Esophagus squamous epithelium (tissue), 5 donors: ENCODE measurements around the gene DNAJB13. TPM values are rescaled to one million over a fixed set of nuclear protein-coding genes. Genes with fewer than 3 reads are reported as not detected.

Source experiments
- DNase-seq: peaks from one replicate; lab custom pipeline; 2025; lab: John Stamatoyannopoulos, UW
- H3K27ac ChIP-seq, 4 donors: fragments of 200-600 bp; sonication (generic); one replicate each; pipeline ENCODE4 v1.5.1; 2016 to 2019; ENCODE audit warnings: mild to moderate bottlenecking in 1 of 4
- H3K27me3 ChIP-seq, 4 donors: fragments of 200-600 bp; sonication (generic); 1 replicate in 3 of 4; 2 replicates in 1 of 4; pipeline versions ENCODE4 v1.5.1 to v1.6.0; 2017 to 2021; ENCODE audit warnings: antibody characterized with exemption in 1 of 4
- H3K36me3 ChIP-seq, 3 donors: fragments of 200-600 bp; sonication (generic); one replicate each; pipeline ENCODE4 v1.5.1; 2016 to 2019
- H3K4me1 ChIP-seq, 3 donors: fragments of 200-600 bp; sonication (generic); one replicate each; pipeline ENCODE4 v1.5.1; 2017 to 2019
- H3K4me3 ChIP-seq, 4 donors: fragments of 200-600 bp; sonication (generic); 1 replicate in 3 of 4; 2 replicates in 1 of 4; pipeline ENCODE4 v1.5.1; 2016 to 2019; ENCODE audit warnings: mild to moderate bottlenecking in 2 of 4, moderate library complexity in 1 of 4
- H3K9me3 ChIP-seq, 3 donors: fragments of 200-600 bp; sonication (generic); one replicate each; pipeline ENCODE4 v1.5.1; 2016 to 2019
- POLR2A ChIP-seq, 4 donors: fragments of 450-650 bp; IDR thresholded peaks; one replicate each; pipeline ENCODE4 v1.6.1; 2017; ENCODE audit warnings: antibody characterized with exemption in 4 of 4, mild to moderate bottlenecking in 4 of 4, moderate library complexity in 3 of 4
- WGBS, 2 donors: methylation state at CpG; one replicate each; pipeline ENCODE4 v1.1.5; 2018; 5-methylcytosine and 5-hydroxymethylcytosine counted together
- intact Hi-C: fragments of 100-400 bp; cut with DNase I; formaldehyde crosslinking; loops from one replicate; pipeline ENCODE4 v1.15.0; 2022
- total RNA-seq, 4 donors: library from RNA; depleted of rRNA; stranded (reverse); fragments of >200 nt; gene quantifications; one replicate each; pipeline ENCODE4 v1.1.0, GENCODE V29; 2016
- TF ChIP-seq, protein P1 (sequence below), 6 experiments: fragments of 450-650 bp in 4 of 6; fragments of 200-600 bp in 2 of 6; sonication (generic) in 2 of 6; IDR thresholded peaks; one replicate each; pipeline ENCODE4 v1.5.1; 2016 to 2019; ENCODE audit warnings: antibody characterized with exemption in 6 of 6, mild to moderate bottlenecking in 4 of 6, moderate library complexity in 4 of 6
- donor health status: DM: yes; HTN: yes; CAD: no.

The DNAJB13 gene
- total RNA-seq, 4 donors from 2014 or later, result not detected

DNA sequence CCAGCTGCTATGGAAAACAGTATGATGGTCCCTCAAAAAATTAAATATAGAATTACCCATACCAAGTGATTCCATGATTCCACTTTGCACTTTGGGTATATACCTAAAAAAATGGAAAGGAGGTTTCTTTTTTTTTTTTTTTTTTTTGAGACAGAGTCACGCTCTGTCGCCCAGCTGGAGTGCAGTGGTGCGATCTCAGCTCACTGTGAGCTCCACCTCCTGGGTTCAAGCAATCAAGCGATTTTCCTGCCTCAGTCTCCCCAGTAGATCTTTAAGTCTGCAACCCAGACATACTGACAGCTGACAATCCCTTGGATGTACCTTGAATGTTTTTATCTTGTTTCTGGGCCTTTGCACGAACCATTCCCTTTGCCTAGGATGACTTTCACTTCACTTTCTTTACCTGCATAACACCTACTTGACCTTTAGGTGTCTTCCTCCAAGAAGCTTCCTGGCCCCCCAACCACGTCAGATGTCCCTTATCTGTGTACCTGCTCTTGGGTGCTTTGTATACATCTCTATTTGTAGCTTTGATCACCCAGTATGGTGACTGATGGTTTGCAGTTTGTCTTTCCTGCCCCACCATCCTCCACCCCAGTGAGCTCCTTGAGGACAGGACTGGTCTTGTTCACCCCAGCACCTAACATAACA, 46.4 kb downstream of the DNAJB13 start:
- H3K27me3 ChIP-seq, result no peaks in the 10 kb centered on the region
- intact Hi-C loops, result no loop called here
- H3K9me3 ChIP-seq, result no peaks in the 10 kb centered on the region
- no peak overlapping the region for H3K4me3 ChIP-seq
- H3K36me3 ChIP-seq, result peaks cover 0 to 18% (median 0%) of the 10 kb centered on the region in 3 donors
- no peaks in the 10 kb centered on the region for H3K4me1 ChIP-seq
- H3K27ac ChIP-seq, result no peak overlapping the region
- TF ChIP-seq, protein P1, sequence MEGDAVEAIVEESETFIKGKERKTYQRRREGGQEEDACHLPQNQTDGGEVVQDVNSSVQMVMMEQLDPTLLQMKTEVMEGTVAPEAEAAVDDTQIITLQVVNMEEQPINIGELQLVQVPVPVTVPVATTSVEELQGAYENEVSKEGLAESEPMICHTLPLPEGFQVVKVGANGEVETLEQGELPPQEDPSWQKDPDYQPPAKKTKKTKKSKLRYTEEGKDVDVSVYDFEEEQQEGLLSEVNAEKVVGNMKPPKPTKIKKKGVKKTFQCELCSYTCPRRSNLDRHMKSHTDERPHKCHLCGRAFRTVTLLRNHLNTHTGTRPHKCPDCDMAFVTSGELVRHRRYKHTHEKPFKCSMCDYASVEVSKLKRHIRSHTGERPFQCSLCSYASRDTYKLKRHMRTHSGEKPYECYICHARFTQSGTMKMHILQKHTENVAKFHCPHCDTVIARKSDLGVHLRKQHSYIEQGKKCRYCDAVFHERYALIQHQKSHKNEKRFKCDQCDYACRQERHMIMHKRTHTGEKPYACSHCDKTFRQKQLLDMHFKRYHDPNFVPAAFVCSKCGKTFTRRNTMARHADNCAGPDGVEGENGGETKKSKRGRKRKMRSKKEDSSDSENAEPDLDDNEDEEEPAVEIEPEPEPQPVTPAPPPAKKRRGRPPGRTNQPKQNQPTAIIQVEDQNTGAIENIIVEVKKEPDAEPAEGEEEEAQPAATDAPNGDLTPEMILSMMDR (IDR thresholded peaks at IDR 0.05), result no peak
- no peak for TF ChIP-seq POLR2A (IDR thresholded peaks at IDR 0.05)
- WGBS, 2 donors, result 78 to 93% methylated on average over 6 of the region's 6 CpGs
- DNase-seq, result no peak

DNA sequence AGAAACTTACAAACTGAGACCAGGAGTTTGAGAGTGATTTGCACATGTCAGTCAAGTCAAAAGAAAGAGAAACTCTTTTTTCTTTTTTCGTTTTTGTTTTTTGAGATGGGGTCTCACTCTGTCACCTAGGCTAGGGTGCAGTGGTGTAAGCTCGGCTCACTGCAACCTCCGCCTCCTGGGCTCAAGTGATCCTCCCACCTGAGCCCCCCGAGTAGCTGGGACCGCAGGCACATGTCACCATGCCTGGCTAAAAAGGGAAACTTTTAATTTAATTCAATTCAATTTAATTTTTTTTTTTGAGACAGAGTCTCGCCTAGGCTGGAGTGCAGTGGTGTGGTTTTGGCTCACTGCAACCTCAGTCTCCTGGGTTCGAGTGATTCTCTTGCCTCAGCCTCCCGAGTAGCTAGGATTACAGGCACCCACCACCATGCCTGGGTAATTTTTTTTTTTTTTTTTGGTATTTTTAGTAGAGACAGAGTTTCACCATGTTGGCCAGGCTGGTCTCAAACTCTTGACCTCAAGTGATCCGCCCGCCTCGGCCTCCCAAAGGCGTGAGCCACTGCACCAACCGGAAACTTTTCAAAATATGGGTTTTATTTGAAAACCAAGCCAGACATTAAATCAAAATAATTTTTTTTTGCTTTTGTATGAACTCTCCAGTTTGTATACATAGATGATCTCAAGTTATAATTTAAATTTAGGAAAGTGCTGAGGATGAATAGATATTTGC, 48.2 kb downstream of the DNAJB13 start:
- DNase-seq, result no peak
- WGBS, 2 donors, result 86 to 88% methylated on average over 13 of the region's 13 CpGs

GRCh38 chr11:73999581-74000306, 48.9 kb downstream of the DNAJB13 start:
- intact Hi-C loops, result no loop called here
- H3K4me1 ChIP-seq, result no peaks in the 10 kb centered on the region
- no peaks in the 10 kb centered on the region for H3K27me3 ChIP-seq
- peaks cover 0 to 37% (median 0%) of the 10 kb centered on the region in 3 donors for H3K36me3 ChIP-seq
- H3K9me3 ChIP-seq, result no peaks in the 10 kb centered on the region
- no peak for DNase-seq
- no peak overlapping the region for H3K4me3 ChIP-seq
- no peak for TF ChIP-seq POLR2A (IDR thresholded peaks at IDR 0.05)
- TF ChIP-seq, protein P1 (IDR thresholded peaks at IDR 0.05), result no peak
- no peak overlapping the region for H3K27ac ChIP-seq
- 61 to 76% methylated on average over 8 of the region's 8 CpGs for WGBS, 2 donors

More for the DNA sequence above, 48.2 kb downstream of the DNAJB13 start:
- H3K27me3 ChIP-seq, result no peaks in the 10 kb centered on the region
- no peaks in the 10 kb centered on the region for H3K9me3 ChIP-seq
- no peak overlapping the region for H3K4me3 ChIP-seq
- intact Hi-C loops, result no loop called here
- H3K36me3 ChIP-seq, result peaks cover 0 to 32% (median 0%) of the 10 kb centered on the region in 3 donors
- no peaks in the 10 kb centered on the region for H3K4me1 ChIP-seq
- no peak overlapping the region for H3K27ac ChIP-seq
- TF ChIP-seq, protein P1 (IDR thresholded peaks at IDR 0.05), result no peak
- no peak for TF ChIP-seq POLR2A (IDR thresholded peaks at IDR 0.05)

DNA sequence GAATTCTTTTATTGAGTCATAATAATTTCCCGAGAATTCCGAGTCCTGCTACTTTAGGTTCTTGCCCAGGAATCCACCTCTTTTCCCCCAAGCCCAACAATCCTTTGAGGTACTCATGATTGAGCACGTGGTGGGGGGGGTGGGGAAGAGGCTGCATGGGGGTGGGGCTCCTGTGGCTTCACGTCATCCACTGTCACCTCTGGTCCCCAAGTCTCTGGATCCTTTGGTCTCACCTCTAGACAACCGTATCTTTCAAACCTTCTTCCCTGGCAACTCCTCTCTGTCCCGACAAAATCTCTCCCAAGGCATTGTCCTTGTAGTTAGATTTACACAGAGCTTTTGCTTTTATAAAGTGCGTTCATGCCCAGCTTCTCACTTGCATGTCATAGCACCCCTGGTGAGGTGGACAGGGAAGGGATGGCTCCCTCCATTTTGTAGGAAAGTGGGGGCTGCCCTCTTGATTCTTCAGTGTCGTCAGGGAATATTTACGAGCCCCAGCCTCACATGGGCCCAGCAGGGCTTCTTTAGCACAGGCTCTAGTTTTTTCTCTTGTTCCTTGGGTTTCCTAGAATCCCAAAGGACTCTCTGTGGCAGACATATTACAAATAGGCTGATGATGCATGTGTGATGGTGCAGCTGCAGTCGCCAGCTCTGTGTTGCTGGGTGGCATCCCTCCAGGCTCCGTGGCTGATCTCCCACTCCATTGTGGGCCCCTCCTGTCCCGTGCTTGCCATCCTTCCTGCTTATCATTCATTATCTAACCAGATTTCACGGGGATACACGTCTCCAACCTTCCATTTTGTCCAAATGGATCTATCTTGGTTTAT, 49.7 kb downstream of the DNAJB13 start:
- TF ChIP-seq POLR2A (IDR thresholded peaks at IDR 0.05), result no peak
- TF ChIP-seq, protein P1 (IDR thresholded peaks at IDR 0.05), result no peak
- Histone ChIP-seq H3K4me1 (no peaks in the 10 kb centered on the region), H3K9me3 (no peaks in the 10 kb centered on the region), H3K27ac (no peak overlapping the region), H3K4me3 (no peak overlapping the region), H3K27me3 (no peaks in the 10 kb centered on the region), H3K36me3 (peaks cover 0 to 37% (median 0%) of the 10 kb centered on the region in 3 donors)
- intact Hi-C loops, result no loop called here
- no peak for DNase-seq
- 85% methylated on average over 14 of the region's 14 CpGs for WGBS, 2 donors
